Smooth muscle cell (in vitro differentiated cells): ENCODE results near the gene BUD13. TPM values are rescaled to one million over a fixed set of nuclear protein-coding genes. Genes with fewer than 3 reads are reported as not detected.

ENCODE experiments used
- DNase-seq: peaks from one replicate; lab custom pipeline; 2025; ENCODE audit not compliant: unreplicated experiment; lab: John Stamatoyannopoulos, UW
- H2AFZ ChIP-seq: fragments of 200-600 bp; sonication (generic); 2 replicates; pipeline ENCODE4 v1.6.0; 2016; ENCODE audit warnings: antibody characterized with exemption, low read depth, mild to moderate bottlenecking
- H3F3A ChIP-seq: fragments of 200-600 bp; sonication (generic); 2 replicates; pipeline ENCODE4 v1.6.0; 2017; ENCODE audit warnings: antibody characterized with exemption, low read depth
- H3K27ac ChIP-seq: fragments of 200-600 bp; sonication (generic); 2 replicates; pipeline ENCODE4 v1.5.1; 2016; ENCODE audit warnings: low read depth, mild to moderate bottlenecking
- H3K27me3 ChIP-seq: fragments of 200-600 bp; sonication (generic); 2 replicates; pipeline ENCODE4 v1.6.1; 2016; ENCODE audit warnings: low read depth, mild to moderate bottlenecking
- H3K36me3 ChIP-seq: fragments of 200-600 bp; sonication (generic); 2 replicates; pipeline ENCODE4 v1.5.1; 2016; ENCODE audit warnings: low read depth
- H3K4me1 ChIP-seq: fragments of 200-600 bp; sonication (generic); 2 replicates; pipeline ENCODE4 v1.5.1; 2016; ENCODE audit warnings: low read depth
- H3K4me2 ChIP-seq: fragments of 200-600 bp; sonication (generic); 2 replicates; pipeline ENCODE4 v1.6.0; 2016; ENCODE audit warnings: mild to moderate bottlenecking
- H3K4me3 ChIP-seq: fragments of 200-600 bp; sonication (generic); 2 replicates; pipeline ENCODE4 v1.5.1; 2016; ENCODE audit warnings: mild to moderate bottlenecking
- H3K79me2 ChIP-seq: fragments of 200-600 bp; sonication (generic); 2 replicates; pipeline ENCODE4 v1.6.0; 2016; ENCODE audit warnings: low read depth, mild to moderate bottlenecking
- H3K9ac ChIP-seq: fragments of 200-600 bp; sonication (generic); 2 replicates; pipeline ENCODE4 v1.6.0; 2016; ENCODE audit warnings: low read depth
- H3K9me3 ChIP-seq: fragments of 200-600 bp; sonication (generic); replicated peaks from 2 replicates; pipeline ENCODE4 v1.5.1; 2016; ENCODE audit warnings: low read depth
- H4K20me1 ChIP-seq: fragments of 200-600 bp; sonication (generic); 2 replicates; pipeline ENCODE4 v1.6.0; 2016; ENCODE audit warnings: low read depth
- CTCF ChIP-seq: fragments of 200-600 bp; sonication (generic); IDR thresholded peaks from 2 replicates; pipeline ENCODE4 v1.5.1; 2017; ENCODE audit warnings: borderline replicate concordance, mild to moderate bottlenecking, antibody characterized with exemption; ENCODE audit not compliant: insufficient read depth, poor library complexity, severe bottlenecking
- WGBS: methylation state at CpG from one replicate; pipeline ENCODE4 v1.1.7; 2016; ENCODE audit warnings: low lambda C conversion rate; 5-methylcytosine and 5-hydroxymethylcytosine counted together
- polyA plus RNA-seq: library from polyadenylated mRNA; unstranded; fragments of >200 nt; fragmentation: Nextera tagmentation; extraction: Ambion mirVana; gene quantifications from 2 replicates; pipeline ENCODE4 v1.2.1, GENCODE V29; 2016
- total RNA-seq: library from RNA; depleted of rRNA; stranded (reverse); fragments of >200 nt; gene quantifications from 2 replicates; pipeline ENCODE4 v1.2.3, GENCODE V29; 2014

The BUD13 gene
- total and polyA plus RNA-seq, 2 experiments from 2014 or later: 10.9 to 13.4 TPM

GRCh38 chr11:116819049-116819448 is 46.3 kb upstream of the BUD13 start:
- no peak for TF ChIP-seq CTCF
- H3K9ac ChIP-seq: no peak overlapping the region
- WGBS: 90% methylated on average over 9 of the region's 9 CpGs
- no peak overlapping the region for H3K4me3 ChIP-seq
- H3K9me3 ChIP-seq: no peaks in the 10 kb centered on the region
- H3K4me1 ChIP-seq: no peaks in the 10 kb centered on the region
- no peaks in the 10 kb centered on the region for H3K79me2 ChIP-seq
- no peak overlapping the region for H3K4me2 ChIP-seq
- no peak overlapping the region for H2AFZ ChIP-seq
- no peaks in the 10 kb centered on the region for H4K20me1 ChIP-seq
- no peaks in the 10 kb centered on the region for H3K27me3 ChIP-seq
- no peaks in the 10 kb centered on the region for H3F3A ChIP-seq
- no peak for DNase-seq
- no peak overlapping the region for H3K27ac ChIP-seq
- H3K36me3 ChIP-seq: no peaks in the 10 kb centered on the region

DNA sequence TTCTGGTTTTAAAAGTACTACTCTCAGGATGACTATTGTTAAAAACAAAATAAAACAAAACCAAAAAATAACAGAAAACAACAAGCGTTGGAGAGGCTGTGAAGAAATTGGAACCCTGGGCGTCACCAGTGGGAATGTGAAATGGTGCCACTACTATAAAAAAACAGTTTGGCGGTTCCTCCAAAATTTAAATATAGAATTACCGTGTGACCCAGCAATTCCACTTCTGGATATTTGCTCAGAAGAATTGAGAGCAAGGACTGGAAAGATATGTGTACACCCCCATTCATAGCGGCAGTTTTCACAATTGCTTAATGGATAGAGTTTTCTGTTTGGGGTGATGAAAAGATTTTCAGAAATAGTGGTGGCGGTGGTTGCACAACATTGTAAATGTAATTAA is 41.7 kb upstream of the BUD13 start:
- H3K9ac ChIP-seq: no peak overlapping the region
- H3F3A ChIP-seq: no peaks in the 10 kb centered on the region
- TF ChIP-seq CTCF: no peak
- H3K4me1 ChIP-seq: no peaks in the 10 kb centered on the region
- H3K27ac ChIP-seq: no peak overlapping the region
- 85% methylated on average over 6 of the region's 6 CpGs for WGBS
- no peak for DNase-seq
- no peaks in the 10 kb centered on the region for H3K36me3 ChIP-seq
- H3K27me3 ChIP-seq: no peaks in the 10 kb centered on the region
- H3K9me3 ChIP-seq: no peaks in the 10 kb centered on the region
- no peaks in the 10 kb centered on the region for H3K79me2 ChIP-seq
- H4K20me1 ChIP-seq: no peaks in the 10 kb centered on the region
- H2AFZ ChIP-seq: no peak overlapping the region
- no peak overlapping the region for H3K4me2 ChIP-seq
- H3K4me3 ChIP-seq: no peak overlapping the region

DNA sequence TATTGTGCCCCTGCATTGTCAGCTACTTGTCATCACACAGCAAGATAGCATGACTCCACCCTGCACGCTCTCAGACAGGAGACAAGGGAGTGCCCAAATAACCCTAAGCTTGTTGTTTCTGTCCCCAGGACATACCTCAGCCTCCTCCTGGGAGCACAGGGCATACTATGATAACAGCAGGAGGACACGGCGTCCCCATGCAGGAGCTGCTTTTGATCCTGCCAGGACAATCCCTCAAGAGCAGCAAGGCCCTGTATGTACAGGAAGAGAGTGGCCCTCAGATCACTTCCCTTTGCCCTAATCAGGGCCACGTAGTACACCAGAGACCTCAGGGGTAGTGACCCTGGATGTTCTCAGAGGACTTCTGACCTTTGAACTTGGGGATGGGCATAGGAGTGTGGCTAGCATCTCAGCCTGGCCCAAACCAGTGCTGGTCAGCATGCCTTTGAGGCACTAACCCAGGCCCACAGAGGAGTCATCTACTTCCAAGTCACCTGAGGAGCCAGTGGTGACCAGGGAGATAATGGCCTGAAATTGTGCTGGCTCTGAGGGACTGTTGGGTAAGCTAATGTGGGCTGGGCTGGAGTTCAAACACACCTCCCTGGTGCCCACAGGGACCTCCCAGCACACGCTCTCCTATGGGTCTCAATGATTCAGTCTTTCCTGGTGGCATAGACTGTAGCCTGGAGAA is 41.1 kb upstream of the BUD13 start:
- H3K9me3 ChIP-seq: no peaks in the 10 kb centered on the region
- DNase-seq: no peak
- H3F3A ChIP-seq: no peaks in the 10 kb centered on the region
- no peaks in the 10 kb centered on the region for H3K36me3 ChIP-seq
- H3K4me1 ChIP-seq: no peaks in the 10 kb centered on the region
- no peaks in the 10 kb centered on the region for H4K20me1 ChIP-seq
- no peaks in the 10 kb centered on the region for H3K79me2 ChIP-seq
- TF ChIP-seq CTCF: no peak
- H3K9ac ChIP-seq: no peak overlapping the region
- no peak overlapping the region for H2AFZ ChIP-seq
- H3K27me3 ChIP-seq: no peaks in the 10 kb centered on the region
- H3K4me2 ChIP-seq: no peak overlapping the region
- no peak overlapping the region for H3K27ac ChIP-seq
- 94% methylated on average over 5 of the region's 5 CpGs for WGBS
- H3K4me3 ChIP-seq: no peak overlapping the region

GRCh38 chr11:116813170-116813569 is 40.4 kb upstream of the BUD13 start:
- Histone ChIP-seq H3F3A (no peaks in the 10 kb centered on the region), H3K4me2 (no peak overlapping the region), H3K27ac (no peak overlapping the region), H3K4me3 (no peak overlapping the region), H3K36me3 (no peaks in the 10 kb centered on the region), H2AFZ (no peak overlapping the region), H3K9ac (no peak overlapping the region), H3K4me1 (no peaks in the 10 kb centered on the region), H3K79me2 (no peaks in the 10 kb centered on the region), H3K27me3 (no peaks in the 10 kb centered on the region), H3K9me3 (no peaks in the 10 kb centered on the region), H4K20me1 (no peaks in the 10 kb centered on the region)
- TF ChIP-seq CTCF: no peak
- whole genome bisulfite sequencing: 93% methylated on average over 1 of the region's 1 CpG
- DNase-seq: no peak
